Memory B cell (primary cell): ENCODE results near the gene CWC25.

Source experiments
- ATAC-seq: fragments of 150-1000 bp; cut with Tn5 transposase; 2 replicates; pipeline ENCODE4 v1.10.0; 2021; ENCODE audit warnings: low read depth, mild to moderate bottlenecking, moderate library complexity
- DNase-seq, 2 donors: peaks; one replicate each; pipeline ENCODE4 v3.0.0; 2022; ENCODE audit warnings: low spot score in 2 of 2
- H3K27ac Mint-ChIP-seq: one replicate; pipeline ENCODE4 v1.8.0; 2022; ENCODE audit warnings: mild to moderate bottlenecking, moderate library complexity, mixed read lengths
- H3K27me3 Mint-ChIP-seq: one replicate; pipeline ENCODE4 v1.8.0; 2022; ENCODE audit warnings: mixed read lengths
- H3K36me3 Mint-ChIP-seq: one replicate; pipeline ENCODE4 v1.8.0; 2022; ENCODE audit warnings: mild to moderate bottlenecking, mixed read lengths
- H3K4me1 Mint-ChIP-seq: one replicate; pipeline ENCODE4 v1.8.0; 2022; ENCODE audit warnings: mixed read lengths
- H3K4me3 Mint-ChIP-seq: one replicate; pipeline ENCODE4 v1.8.0; 2022; ENCODE audit warnings: mild to moderate bottlenecking, moderate library complexity, mixed read lengths
- H3K9me3 Mint-ChIP-seq: one replicate; pipeline ENCODE4 v1.8.0; 2022; ENCODE audit warnings: mixed read lengths

The CWC25 gene

DNA sequence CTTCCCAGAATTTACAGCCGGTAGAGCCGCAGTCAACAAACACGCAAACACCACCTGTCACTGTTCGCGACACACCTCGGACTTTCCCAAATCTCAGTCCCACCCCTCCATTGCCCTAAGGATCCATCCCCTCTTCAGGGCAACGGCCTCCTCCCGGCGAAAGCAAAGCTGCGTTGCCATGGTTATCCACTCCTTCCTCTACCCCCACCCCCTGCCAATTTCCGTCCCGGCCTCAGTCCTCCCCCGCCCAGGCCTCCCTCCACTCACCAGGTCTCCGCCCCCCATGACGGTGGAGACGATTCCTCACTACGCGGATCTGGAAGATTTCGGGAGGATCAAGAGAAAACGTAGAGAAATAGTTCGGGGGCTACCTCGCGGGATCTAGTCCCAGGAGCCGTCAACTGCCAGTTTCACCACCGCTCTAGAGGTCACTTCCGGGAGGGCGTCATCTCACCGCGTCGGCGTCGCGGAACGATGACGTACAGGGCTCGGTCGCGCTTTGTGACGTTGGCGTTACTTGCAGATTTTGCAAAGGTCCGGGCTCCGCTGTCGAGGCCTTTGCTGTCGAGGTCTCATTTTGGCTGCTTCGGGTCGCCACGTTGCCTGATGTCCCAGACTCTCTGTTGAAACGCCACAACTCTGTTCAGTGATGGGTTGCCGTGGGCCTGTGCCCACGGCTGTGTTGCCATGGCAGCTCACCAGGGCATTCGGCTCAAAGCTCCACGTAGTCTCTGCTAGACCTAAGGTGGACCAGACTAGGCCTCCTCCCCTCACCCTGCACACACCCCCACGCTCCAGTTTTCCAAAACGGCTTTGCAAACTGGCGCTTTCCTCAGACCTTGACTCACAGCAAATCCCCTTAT lies at the start of gene CWC25:
Gene CWC25 (minus strand): TSS at position 423 of the 863 bp plus-strand sequence. CDS start 138 bp downstream, at position 285.
- ATAC-seq (peak; percentile 83), DNase-seq (peak; percentile 98 to 100)
- peak within 1 kb of the TSS; percentile 91 for H3K4me3 Mint-ChIP-seq
- peaks cover 12% of the 10 kb centered on the region for H3K36me3 Mint-ChIP-seq
- H3K4me1 Mint-ChIP-seq = peaks cover 14% of the 10 kb centered on the region
- H3K9me3 Mint-ChIP-seq = no peaks in the 10 kb centered on the region
- no peaks in the 10 kb centered on the region for H3K27me3 Mint-ChIP-seq
- peak within 1 kb of the TSS; percentile 99 for H3K27ac Mint-ChIP-seq

DNA sequence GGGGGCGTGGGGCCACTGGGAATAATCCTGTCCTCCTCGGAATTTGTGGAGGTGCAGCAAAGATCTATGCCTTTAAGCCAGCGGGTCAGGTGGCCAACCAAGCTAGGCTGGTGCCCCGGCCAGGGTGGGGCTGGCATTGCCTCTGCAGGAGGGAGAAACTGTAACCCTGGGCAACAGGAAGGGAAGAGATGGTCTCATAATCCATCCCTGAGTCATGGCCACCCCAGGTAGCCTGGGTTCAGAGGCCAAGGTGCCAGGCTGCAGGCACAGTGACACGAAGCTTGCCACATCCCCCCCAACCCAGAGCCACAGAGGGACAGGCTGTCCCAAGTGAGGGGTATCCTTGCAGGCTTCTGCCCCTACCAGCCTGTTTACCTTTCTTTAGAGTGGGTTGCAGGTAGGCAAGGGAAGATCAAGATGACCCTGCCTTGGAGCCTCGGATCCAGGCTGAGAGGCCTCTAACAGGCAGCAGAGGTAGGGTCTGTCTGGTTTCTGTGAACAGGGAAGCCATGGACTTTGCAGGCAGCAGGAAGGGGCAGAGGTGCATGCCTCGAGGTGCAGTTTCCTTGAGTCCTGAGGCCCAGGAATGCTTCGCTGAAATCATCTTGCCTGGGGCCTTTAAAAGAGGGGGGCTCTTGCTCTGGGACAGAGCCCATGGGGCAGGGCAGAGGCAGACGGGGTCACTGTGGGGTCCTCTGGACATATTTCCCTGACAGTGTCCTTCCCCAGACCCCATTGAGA lies 48.7 kb upstream of the CWC25 start:
- Mint-ChIP-seq H3K36me3 (no peaks in the 10 kb centered on the region), H3K27ac (no peak overlapping the region), H3K27me3 (no peaks in the 10 kb centered on the region), H3K4me3 (peak overlapping the region; percentile 11), H3K4me1 (peaks cover 73% of the 10 kb centered on the region), H3K9me3 (no peaks in the 10 kb centered on the region)
- DNase-seq (no peak), ATAC-seq (no peak)

DNA sequence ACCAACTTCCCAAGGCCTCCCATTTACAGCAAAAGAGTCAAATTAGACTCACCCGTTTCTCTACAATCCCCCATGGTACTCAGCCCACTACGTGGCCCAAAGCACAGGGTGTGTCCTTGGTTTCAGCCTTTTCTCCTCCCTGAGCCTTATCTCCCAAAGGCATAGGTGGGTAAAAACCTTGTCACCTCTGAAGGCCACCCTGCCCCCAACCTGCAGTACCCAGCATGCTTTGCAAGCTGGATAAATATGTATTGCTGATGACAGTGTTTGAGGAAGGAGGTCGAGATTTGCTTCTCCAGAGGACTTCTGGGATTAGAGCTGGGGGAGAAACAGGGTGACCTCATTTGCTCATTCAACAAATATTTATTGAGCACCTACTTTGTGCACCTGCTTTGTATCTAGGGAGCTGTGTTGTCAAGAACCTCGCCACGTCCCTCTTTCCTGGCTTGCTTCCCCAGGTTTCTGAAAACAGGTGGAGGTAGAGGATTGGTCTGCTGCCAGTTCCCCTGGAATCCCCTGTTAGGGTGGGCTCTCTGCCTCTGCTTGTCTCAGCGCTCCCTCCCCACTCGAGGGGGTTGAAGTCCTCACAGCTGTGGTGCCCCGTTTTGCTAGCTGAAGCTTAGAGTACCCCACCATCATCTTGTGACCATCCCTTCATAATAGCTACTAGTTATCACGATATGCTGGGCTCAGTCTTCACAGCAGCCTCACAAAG lies 47.7 kb upstream of the CWC25 start:
- Mint-ChIP-seq H3K4me3 (peak overlapping the region; percentile 24), H3K27me3 (no peaks in the 10 kb centered on the region)
- DNase-seq = no peak

GRCh38 chr17:38872027-38872511 lies 46.9 kb upstream of the CWC25 start:
- Mint-ChIP-seq H3K27me3 (no peaks in the 10 kb centered on the region), H3K4me1 (peaks cover 63% of the 10 kb centered on the region)

More for the DNA sequence above, 47.7 kb upstream of the CWC25 start:
- no peaks in the 10 kb centered on the region for H3K9me3 Mint-ChIP-seq
- H3K4me1 Mint-ChIP-seq = peaks cover 68% of the 10 kb centered on the region
- H3K27ac Mint-ChIP-seq = peak overlapping the region; percentile 76
- no peak for ATAC-seq
- no peaks in the 10 kb centered on the region for H3K36me3 Mint-ChIP-seq

GRCh38 chr17:38871247-38872015 lies 46.3 kb upstream of the CWC25 start:
- Mint-ChIP-seq H3K4me3 (peak overlapping the region; percentile 99), H3K27ac (peak overlapping the region; percentile 76), H3K9me3 (no peaks in the 10 kb centered on the region), H3K4me1 (peaks cover 56% of the 10 kb centered on the region), H3K36me3 (no peaks in the 10 kb centered on the region), H3K27me3 (no peaks in the 10 kb centered on the region)
- ATAC-seq (no peak), DNase-seq (no peak)

More at GRCh38 chr17:38872027-38872511, 46.9 kb upstream of the CWC25 start:
- no peak for ATAC-seq
- Mint-ChIP-seq H3K9me3 (no peaks in the 10 kb centered on the region), H3K4me3 (peak overlapping the region; percentile 99), H3K27ac (peak overlapping the region; percentile 76), H3K36me3 (no peaks in the 10 kb centered on the region)
- DNase-seq = no peak

DNA sequence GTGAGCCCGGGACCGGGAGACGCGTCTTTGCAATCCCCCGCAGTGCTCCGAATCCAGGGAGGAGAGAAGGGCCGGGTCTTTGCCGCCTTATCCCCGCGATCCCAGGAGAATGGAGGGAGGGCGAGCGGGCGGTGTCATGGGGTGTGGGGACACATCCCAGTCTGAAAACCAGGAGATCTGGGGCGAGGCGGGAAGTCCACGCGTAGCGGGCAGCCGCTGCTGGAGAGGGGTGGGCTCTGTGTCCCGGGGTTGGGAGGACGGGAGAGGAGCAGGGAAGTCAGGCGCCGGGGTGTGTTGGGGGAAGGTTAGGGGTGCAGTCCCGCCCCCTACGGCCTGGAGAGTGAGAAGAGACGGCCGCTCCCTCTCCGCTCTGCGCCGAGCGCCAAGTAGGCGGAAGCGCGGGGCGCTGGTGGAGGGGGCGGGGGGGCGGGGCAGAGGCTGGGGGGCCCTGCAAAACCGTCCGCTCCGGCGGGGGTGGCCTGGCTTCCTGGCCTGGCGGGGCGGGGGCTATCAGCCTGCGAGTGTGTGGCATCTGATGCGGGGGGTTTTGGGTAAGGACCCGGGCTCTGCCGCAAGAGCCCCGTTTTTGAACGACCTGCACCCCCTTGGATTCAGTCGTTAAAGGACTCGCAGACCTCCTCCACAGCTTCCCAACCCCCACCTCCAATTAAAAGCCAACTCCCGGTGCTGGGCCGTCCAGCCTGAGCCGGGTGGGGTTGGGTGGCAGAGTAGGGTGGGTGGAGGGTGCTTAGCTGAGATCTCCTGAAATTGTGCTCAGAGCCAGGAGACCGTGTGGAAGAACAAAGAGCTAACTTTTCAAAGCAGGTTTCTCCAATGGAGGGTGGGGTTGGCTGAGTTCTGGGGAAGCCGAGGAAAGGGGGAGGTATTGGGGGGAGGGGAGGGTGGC lies 45.4 kb upstream of the CWC25 start:
- DNase-seq = peak; percentile 38 to 56
- Mint-ChIP-seq H3K4me1 (peaks cover 55% of the 10 kb centered on the region), H3K36me3 (no peaks in the 10 kb centered on the region), H3K9me3 (no peaks in the 10 kb centered on the region), H3K27ac (peak overlapping the region; percentile 99), H3K27me3 (no peaks in the 10 kb centered on the region), H3K4me3 (peak overlapping the region; percentile 99)
- peak; percentile 38 for ATAC-seq

DNA sequence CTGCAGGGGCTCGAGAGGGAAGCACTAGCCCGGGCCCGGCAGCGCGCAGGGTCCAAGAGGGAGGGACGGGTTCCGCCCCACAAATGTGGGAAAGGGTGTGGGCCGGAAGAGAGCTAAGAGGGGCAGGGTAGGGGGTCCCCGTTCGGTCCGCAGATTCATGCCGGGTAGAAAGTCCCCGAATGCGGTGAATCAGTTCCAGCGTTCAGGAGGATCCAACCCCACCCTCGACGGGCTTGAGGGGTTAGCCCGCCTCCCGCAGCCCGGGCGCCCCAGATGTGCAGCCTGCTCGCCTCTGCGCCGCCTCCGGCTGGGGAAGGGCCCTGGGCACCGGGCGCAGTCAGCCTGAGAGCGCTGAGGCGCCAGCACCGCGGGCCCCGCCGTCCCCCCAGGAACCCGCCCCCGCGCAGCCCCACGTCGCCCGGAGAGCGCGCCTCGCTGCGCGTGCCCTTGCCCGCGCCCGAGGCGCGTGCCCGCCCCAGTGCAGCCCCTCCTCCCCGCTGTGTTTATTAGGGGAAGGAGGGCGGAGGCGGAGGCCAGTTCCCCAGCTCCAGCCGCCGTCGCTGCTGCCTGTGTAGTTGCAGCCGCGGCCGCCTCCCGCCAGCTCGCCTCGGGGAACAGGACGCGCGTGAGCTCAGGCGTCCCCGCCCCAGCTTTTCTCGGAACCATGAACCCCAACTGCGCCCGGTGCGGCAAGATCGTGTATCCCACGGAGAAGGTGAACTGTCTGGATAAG lies 44.6 kb upstream of the CWC25 start, which contains the start of gene LASP1:
Gene LASP1 (plus strand): TSS at position 533 of the 733 bp plus-strand sequence. CDS start 132 bp downstream, at position 665.
- Mint-ChIP-seq H3K9me3 (no peaks in the 10 kb centered on the region), H3K27me3 (no peaks in the 10 kb centered on the region), H3K27ac (peak within 1 kb of the TSS; percentile 99), H3K36me3 (no peaks in the 10 kb centered on the region), H3K4me3 (peak within 1 kb of the TSS; percentile 99), H3K4me1 (peaks cover 48% of the 10 kb centered on the region)
- ATAC-seq (peak; percentile 62), DNase-seq (peak; percentile 87 to 88)

GRCh38 chr17:38868817-38869525 lies 43.9 kb upstream of the CWC25 start:
- peak overlapping the region; percentile 99 for H3K27ac Mint-ChIP-seq
- H3K9me3 Mint-ChIP-seq = no peaks in the 10 kb centered on the region
- peaks cover 45% of the 10 kb centered on the region for H3K4me1 Mint-ChIP-seq
- H3K36me3 Mint-ChIP-seq = no peaks in the 10 kb centered on the region
- no peaks in the 10 kb centered on the region for H3K27me3 Mint-ChIP-seq
- DNase-seq (peak; percentile 86 to 96), ATAC-seq (peak; percentile 54)
- H3K4me3 Mint-ChIP-seq = peak overlapping the region; percentile 99

GRCh38 chr17:38867968-38868816 lies 43.1 kb upstream of the CWC25 start:
- Mint-ChIP-seq H3K4me3 (peak overlapping the region; percentile 99), H3K4me1 (peaks cover 46% of the 10 kb centered on the region), H3K9me3 (no peaks in the 10 kb centered on the region), H3K27ac (peak overlapping the region; percentile 99), H3K27me3 (no peaks in the 10 kb centered on the region), H3K36me3 (no peaks in the 10 kb centered on the region)
- ATAC-seq (no peak), DNase-seq (no peak)

DNA sequence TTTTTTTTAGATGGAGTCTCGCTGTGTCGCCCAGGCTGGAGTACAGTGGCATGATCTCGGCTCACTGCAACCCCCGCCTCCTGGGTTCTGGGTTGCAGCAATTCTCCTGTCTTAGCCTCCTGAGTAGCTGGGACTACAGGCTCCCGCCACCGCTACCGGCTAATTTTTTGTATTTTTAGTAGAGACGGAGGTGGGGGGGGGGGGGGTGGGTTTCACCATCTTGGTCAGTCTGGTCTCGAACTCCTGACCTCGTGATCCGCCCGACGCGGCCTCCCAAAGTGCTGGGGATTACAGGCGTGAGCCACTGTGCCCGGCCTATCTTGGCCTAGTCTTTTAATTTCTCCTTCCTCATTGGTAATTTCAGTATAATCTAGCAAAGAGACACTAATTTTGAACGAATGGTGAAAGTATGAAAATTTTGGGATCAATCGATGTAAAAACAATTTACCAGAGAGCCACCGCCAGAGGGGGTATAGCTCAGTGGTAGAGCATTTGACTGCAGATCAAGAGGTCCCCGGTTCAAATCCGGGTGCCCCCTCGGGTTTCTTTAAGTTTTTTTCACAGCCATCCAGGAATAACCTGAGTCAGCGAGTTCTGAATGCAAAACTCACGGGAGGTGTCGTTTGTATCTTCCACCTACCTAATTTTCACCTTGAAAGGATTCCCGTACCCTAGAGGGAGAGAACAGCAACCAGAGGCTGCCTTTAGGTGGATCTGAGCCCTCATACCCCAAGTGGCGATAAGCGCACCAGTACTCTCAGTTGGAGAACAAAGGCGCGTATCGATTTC lies 42.3 kb upstream of the CWC25 start:
- DNase-seq (peak; percentile 67 to 68), ATAC-seq (no peak)
- Mint-ChIP-seq H3K36me3 (no peaks in the 10 kb centered on the region), H3K27me3 (no peaks in the 10 kb centered on the region), H3K27ac (peak overlapping the region; percentile 99), H3K9me3 (no peaks in the 10 kb centered on the region), H3K4me1 (peaks cover 45% of the 10 kb centered on the region), H3K4me3 (peak overlapping the region; percentile 99)
